ENCODE data around the gene EGLN1. TPM values are rescaled to one million over a fixed set of nuclear protein-coding genes. Genes with fewer than 3 reads are reported as not detected.

EGLN1 gene
- total RNA-seq, 1 experiment from 2014 or later: 37.4 TPM

DNA sequence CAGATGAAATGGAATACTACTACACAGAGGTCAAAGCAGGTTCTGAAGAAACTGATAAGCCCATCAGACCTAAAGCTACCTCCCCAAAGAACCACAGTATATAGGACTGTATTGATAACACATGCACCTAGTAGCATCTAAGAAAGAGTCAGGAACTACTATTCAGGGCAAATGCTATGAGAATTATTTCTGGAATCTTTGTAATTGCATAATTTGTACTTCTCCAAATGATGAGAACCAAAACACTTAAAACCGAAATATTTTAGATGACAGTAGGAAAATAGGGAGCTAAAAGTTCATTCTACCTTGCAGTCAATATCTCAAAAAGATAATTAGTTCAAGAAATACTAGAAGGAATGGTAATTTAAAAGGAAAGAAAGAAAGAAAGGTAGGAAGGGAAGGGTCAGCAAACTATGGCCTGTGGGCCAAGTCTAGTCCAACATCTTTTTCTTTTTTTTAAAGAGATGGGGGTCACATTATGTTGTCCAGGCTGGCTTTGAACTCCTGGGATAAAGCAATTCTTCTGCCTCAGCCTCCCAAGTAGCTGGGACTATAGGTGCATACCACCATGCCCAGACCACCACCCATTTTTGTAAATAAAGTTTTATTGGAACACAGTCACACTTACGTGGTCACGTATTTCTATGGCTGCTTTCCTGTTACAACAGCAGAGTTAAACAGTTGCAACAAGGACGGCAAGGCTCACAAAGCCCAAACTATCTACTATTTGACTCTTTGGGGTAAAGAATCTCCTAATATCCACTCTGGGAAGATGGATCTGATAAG lies 24.0 kb downstream of the EGLN1 start:
- no peak for DNase-seq (ENCODE audit: low read depth)

DNA sequence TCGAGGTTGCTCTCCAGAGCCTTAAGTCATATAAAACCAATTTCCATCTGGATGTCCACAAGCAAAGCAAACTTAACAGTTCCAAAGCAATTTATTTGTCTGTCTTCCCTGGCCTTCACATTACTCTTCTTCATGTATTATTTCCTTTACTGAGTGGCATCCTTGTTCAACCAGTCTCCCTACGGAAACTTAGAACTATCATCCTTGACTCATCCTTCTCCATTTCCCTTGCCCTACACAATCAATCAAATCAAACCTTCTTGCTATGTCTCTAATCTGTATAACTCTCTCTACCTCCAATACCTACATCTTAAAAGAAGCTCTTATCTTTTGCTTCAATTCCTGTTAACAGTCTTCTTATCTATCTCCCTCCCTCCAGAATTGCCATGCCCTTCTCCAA lies 25.4 kb downstream of the EGLN1 start:
- DNase-seq (ENCODE audit: low read depth): no peak

DNA sequence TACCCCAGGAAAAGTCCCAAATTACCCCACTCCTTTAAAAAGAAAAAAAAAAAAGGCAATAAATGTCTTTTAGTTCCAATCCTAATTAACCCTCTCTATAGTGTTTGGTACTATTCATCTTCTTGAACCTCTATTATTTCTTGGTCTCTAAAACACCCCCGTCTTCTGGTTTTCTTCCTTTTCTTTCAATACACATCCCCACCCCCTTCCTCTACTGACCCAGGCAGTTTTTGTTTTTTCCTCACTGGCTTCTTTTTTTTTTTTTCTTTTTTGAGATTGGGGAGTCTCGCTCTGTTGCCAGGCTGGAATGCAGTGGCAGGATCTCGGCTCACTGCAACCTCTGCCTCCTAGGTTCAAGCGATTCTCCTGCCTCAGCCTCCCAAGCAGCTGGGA lies 26.1 kb downstream of the EGLN1 start:
- no peak for DNase-seq (ENCODE audit: low read depth)

DNA sequence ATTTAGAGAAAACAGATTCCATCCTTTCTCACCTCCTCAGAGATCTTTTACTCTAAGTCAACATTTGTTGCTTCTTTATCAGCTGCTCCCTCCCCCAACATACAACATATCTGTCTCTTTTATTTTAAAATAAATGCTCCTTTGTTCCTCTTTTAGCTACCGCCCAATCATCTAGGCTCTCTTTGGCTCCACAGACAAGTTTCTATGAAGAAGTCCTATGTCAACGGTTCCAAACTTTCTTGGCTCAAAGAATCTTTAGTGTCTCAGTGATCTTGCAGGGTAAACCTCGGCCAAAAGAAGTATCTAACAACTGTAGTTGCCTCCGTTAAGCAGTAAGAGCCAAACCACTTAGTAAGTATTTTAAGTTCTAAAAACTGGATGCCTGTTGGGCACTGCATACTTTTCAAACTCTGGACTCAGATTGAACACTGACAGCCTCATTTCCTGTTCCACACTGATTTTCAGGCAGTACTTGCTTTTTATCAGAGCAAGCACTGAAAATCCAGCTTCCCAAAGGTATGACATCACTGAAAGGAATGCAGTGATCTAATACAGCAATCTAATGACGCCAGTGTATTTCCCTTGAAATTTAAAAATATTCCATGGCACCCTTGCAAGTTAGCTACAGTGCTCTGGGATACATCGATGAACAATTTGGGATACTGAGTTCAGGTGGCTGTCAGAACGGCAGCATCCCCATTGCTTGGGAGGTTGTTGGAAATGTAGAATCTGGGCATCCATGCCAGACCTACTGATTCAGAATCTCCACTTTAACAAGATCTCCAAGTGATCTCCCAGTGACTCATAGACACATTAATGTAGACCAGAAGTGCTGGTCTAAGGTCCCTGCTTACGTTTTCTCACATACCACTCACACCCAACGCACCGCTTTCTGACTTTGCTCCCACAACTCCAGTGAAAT lies 26.8 kb downstream of the EGLN1 start:
- peak; percentile 92 for DNase-seq (ENCODE audit: low read depth)

DNA sequence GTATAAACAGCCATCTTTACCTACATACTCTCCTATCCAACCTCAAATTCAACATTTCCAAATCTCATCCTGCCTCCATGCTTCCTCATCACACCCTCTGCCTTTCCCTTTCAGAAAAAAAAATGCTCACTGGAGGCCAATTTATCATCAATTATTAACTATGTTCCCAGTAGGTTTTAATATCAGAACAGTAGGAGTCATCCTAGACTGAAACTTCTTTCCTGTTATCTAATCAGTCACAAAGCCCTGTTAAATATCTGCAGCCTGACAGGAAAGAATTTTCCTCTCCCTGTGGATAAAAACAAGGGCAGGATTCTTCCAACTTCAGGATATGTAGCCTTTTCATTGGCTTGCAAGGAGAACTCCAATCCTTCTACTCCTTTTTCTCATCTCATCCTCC lies 28.4 kb downstream of the EGLN1 start:
- no peak for DNase-seq (ENCODE audit: low read depth)

DNA sequence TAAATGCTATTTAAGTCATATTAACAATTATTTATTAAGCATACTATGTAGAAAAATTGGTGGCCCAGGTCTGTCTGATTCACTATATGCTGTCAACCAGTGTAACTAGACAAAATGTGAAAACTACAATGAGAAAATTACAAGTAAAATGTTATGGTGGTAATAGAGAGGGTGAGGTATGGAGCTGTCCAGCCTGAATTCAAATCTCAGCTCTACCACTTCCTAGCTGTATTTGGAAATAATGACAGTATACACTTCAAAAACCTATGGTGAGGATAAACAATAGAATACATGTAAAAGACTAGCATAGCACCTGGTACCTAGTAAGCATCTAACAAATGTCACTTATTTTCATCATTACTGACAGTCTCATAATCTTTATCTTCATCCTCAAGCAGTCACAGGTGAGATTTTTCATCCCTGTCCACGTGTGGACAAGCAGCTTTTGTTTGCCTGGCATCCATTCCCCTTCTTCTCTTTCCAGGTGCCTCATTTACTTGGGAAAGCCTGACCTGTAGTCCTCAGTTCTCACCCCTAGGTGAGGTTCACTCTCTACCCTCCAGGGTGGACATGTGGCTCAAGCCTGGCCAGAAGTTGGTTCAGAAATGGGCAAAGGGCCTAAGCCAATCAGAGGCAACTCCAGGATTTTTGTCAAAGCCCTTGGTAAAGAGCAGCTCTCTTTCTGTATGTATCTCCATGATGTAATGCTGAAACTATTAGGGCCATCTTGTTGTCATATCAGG lies 29.5 kb downstream of the EGLN1 start:
- DNase-seq (ENCODE audit: low read depth): no peak

DNA sequence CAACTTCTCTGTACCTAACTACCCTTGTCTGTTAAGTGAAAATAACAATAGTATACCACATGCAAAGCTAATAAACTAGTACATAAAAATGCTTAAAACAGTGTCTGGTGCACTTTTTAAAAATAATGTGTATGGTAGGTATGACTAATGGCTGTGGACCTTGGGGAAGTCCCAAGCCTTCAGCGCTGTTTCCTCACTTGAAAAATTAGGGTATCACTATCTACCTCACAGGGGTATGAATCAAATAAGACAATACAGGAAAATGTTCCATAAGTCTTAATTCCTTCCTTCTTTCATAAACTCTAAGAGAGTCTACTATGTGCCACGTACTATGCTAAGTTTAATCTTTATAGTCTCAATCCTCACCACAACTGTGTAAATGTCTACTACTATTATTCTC lies 32.0 kb downstream of the EGLN1 start:
- peak; percentile 52 for DNase-seq (ENCODE audit: low read depth)

DNA sequence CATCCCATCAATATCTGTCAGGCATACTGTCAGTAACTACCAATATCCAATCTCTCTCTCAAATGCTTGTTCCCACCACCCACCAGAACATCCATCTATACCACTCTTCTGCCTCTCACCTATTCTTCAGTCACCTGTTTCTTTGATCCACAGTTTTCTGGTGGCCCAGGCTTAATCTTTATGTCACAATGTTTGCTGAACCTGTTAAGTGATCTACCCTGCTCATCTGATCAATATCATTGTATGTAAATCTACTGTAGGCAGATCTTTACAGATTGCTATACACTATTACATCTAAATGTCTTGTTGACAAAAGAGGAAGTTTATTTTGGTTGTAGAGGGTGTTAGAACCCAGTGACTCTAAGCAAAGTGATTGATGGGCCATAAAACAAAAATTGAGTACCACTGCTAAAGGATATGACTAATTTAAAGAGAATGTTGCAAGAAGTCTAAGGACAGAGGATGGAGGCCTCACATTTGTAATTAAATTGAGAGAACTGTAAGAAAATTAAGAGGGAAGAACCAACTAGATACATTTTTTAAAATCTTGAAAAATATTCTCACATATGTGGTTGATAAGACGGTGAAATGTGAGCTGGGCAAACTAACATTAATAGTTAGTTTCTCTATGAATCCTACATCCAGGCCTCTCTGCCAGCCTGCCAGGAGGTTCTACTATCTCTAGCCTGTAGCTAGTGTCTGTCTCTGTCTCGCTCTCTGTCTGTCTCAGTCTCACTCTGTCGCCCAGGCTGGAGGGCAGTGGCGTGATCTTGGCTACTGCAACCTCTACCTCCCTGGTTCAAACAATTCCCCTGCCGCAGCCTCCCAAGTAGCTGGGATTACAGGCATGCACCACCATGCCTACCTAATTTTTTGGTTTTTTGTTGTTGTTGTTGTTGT lies 34.1 kb downstream of the EGLN1 start:
- DNase-seq (ENCODE audit: low read depth): no peak

DNA sequence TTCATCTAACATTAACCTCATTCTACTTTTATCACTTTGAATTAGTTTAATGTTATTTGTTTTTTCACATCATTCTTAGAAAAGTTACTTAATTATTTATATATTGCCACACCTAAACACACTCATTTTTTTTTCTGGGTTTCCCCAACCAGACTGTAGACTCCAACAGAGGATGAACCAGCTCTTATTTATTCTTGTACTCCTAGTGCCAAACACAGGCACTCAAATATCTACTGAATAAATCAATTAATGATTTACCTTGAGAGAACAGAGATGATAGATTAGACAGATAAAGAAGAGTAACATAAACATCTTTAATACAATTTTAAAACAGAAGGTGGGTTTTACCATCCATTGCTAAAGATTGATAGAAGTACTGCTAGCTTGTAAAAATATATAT lies 35.6 kb downstream of the EGLN1 start:
- DNase-seq (ENCODE audit: low read depth): no peak

DNA sequence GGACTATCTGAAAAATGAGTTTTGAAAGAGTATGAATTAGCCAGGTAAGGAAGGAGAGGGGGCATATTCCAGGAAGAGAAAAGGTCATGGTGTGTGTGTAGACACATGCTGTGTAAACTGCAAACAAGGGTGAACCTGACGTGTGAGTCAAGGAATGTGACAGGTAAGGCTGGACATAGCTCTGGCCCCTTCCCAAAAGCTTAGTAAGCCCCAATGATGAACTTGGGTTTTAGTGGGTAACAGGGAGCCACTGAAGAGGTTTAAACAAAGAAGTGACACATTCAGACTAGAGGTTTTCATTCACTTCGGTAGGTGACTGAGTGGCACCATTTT lies 36.7 kb downstream of the EGLN1 start:
- DNase-seq (ENCODE audit: low read depth): peak; percentile 51

DNA sequence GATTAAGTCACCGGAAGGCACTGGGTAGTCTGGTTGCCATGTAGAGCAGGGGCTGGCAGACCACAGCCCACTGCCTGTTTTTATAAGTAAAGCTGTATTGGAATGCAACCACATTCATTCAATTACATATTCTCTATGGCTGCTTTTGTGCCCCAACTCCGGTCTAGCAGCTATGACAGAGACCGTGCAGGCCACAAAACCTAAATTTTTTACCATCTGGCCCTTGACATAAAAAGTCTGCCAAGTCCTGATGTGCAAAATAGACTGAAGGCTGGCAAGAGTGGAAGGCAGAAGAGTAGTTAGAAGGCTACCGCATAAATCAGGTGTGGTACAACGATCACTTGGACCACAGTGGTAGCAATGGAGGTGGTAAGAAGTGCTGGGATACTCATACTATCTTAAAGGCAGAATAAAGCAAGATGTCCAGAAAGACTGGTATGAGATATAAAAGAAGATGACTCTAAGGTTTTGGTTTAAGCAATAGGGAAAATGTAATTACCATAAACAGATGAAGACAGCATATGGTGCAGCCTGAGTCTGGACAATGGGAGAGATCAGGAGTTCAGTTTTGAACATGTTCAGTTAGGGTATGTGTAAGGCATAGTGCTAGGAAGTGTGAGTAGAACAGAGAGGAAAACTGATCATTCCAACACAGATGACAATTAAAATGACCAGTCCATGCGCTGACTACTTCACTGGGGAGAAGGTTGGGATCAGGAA lies 37.2 kb downstream of the EGLN1 start:
- DNase-seq (ENCODE audit: low read depth): no peak

DNA sequence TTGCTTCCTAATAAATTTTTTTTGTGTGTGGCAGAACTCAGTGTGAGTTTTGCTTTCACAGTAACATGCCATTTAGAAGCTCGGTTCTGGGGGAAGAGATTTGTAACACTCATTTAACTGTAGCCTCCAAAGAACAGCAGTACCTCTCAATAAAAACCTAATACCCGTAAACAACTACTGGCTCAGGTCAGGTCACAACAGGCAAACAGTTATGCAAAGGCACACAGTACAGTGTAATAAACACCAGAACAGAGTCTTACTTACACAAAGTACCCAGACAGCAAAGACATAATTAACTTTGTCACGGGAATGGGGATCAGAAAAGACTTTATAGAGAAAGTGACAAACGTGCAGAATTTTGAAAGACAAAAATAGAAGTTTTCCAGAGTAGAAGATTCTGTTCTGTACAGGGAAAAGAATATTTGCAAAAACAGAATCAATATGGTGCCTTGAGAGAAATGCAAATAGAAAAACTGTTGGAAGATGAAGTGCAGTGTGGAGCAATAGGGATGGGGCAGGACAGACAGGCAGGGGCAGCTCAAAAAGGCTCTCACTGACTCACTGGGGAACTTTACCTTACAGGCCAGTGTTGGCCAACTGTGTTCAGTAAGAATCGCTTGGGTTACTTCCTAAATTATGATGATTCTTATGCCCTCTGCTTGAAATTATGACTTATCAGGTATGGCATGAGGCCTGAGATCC lies 38.8 kb downstream of the EGLN1 start:
- no peak for DNase-seq (ENCODE audit: low read depth)

DNA sequence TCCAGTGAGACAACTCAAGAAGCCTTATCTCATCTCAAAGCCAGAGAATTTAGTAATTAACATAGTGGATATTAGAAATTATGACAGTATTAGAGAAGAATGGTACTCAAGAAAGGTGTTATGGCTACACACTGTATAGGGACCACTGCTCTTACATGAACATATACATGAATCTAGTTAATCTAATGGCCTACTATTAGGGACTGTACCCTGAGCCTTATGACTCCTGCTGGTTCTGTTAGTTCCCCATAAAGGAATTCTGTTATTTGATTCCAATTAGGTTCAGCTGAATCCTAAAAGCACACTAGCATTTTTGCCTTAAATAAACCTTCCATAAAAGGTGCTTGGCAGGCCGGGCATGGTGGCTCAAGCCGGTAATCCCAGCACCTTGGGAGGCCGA lies 39.7 kb downstream of the EGLN1 start:
- no peak for DNase-seq (ENCODE audit: low read depth)

DNA sequence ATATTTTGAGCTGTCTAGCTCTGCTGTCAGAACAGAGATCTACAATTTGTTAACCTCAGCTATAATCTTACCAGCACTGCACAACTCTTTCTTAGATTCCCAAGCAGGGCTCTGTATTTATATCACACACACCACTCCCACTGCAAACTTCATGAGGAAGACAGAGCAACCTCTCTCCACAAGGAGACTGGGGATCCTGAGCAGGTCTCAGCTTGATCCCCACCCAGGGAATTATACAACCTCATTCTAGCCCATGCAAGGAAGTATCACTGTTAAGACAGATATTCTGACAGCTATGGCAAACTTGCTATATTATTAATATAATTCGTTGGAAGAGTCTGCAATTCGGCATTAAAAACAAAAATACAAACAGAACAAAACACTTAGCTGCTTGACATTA lies 40.4 kb downstream of the EGLN1 start:
- no peak for DNase-seq (ENCODE audit: low read depth)

DNA sequence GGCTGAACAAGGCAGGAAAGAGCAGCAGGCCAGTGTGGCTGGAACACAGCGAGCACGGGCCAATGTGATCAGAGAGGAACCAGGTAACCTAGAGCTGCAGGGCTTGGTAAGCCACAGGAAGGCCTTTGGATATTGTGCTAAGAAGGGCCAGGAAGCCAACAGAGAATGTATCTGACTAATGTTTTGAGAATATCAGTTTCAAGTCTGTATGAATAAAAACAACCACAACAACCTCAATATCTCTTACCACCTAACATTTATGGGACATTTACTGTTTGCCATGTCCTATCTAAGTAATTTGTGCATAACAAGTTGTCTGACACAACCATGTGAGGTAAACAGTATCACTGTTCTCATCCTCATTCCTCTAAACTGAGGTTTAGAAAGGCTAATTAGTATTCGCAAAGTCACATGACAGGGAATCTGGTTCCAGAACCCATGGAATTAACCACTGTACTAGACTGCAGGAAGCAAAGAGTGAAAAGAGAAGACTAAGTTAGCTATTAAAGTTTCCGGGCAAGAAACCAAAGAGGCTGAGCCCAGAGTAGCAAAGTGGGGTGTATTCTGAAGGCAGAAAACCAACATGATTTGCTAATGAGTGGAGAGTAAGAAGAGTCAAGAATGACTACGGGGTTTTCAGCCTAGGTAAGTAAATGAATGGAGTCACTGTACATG lies 45.1 kb downstream of the EGLN1 start:
- no peak for DNase-seq (ENCODE audit: low read depth)

DNA sequence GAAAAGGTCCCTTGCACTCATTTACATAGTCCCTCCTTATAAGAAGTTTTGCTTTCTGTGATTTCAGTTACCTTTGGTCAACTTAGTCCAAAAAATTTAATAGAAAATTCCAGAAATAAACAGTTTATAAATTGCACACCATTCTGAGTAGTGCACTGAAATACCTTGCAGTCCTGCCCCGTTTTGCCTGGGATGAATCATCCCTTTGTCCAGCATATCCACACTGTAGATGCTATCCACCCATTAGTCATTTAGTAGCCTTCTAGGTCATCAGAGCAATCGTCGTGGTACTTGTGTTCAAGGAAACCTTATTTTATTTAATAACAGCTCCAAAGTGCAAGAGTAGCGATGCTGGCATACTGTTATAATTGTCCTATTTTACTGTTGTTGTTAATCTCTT lies 46.0 kb downstream of the EGLN1 start:
- no peak for DNase-seq (ENCODE audit: low read depth)

DNA sequence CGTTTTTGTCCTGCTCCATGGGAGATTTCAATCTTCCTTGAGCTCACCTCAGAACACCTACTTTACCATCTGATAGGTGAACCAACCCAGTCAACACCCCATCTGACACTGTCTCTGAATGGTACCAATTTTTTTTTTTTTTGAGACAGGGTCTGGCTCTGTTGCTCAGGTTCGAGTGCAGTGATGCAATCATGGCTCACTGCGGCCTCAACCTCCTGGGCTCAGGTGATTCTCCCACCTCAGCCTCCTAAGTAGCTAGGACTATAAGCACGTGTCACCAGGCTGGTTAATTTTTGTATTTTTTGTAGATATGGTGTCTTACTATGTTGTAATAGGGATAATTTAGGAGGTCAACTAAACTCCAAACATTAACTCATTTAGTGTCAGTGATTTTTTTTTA lies 47.7 kb downstream of the EGLN1 start:
- DNase-seq (ENCODE audit: low read depth): no peak

DNA sequence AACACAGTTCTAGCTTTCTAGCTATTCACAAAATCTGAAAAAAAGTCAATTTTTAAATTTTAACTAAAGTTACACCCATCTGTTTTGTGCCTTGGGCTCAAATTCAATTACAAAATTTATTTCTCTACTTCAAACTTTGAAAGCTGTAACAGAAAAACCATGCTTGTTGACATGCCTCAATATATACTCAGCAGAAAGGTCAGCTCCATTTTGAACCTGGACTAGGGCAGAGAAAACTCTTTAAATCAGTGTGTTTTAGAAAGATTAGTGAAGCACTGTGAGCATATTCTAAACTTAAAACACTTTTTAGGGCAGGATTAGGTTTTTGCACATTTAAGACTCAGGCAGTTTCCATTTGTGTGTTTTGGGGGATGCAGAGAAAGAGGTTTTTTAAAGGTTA lies 49.6 kb downstream of the EGLN1 start:
- DNase-seq (ENCODE audit: low read depth): no peak

DNA sequence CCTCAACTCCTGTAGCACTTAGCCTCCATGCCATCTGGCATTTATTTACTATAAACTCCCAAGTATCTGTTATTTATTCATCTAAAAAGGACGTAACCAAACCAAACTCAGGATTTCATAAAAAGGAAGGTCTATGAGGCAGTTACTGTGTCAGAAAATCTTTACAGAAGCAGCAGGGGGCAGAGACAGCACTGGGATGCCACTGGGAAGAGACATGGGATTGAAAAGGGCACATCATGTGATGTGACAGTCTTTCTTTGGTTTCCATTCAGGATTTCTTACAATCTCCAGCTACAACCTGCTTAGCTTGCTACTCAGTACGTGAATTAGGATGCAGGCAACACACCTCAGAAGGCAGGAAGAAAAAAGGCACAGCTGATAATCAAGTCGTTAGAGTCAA lies 52.8 kb downstream of the EGLN1 start:
- no peak for DNase-seq (ENCODE audit: low read depth)

DNA sequence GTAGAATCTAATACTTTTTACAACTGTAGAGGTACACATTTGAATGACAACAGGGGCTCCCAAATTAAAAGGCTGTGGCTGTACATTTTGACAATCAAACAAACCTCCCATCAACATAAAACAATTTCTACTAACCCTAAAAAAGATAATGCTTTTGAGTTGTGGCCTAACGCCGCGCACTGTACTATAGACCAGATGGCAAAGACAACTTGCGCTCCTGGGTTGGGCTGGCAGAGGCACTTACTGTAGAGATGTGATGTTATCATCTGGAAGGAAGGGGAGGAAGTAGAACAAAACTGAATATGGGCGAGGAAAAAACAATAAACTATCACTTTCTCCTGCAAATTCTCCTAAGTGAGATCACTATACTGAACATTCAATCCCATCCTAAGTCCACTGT lies 57.9 kb downstream of the EGLN1 start:
- DNase-seq (ENCODE audit: low read depth): no peak

All from Daoy (cell line).